HG03354 (cell line): Measurements from ENCODE around the gene IQCN.
"Not testable (repeated sequence)": the region's sequence is repeated elsewhere in the genome, so short reads cannot be mapped to it uniquely, and the experiment has no call there.

Experiments
- ATAC-seq: cut with Tn5 transposase; IDR thresholded peaks from one replicate; pipeline ENCODE4 v1.9.1; 2021; ENCODE audit warnings: mild to moderate bottlenecking; ENCODE audit not compliant: unreplicated experiment, poor library complexity, severe bottlenecking

The IQCN gene

GRCh38 chr19:18219911-18220631 is 54.2 kb downstream of the IQCN start:
- no peak for ATAC-seq

GRCh38 chr19:18218600-18218999 is 55.7 kb downstream of the IQCN start:
- ATAC-seq, result no peak

DNA sequence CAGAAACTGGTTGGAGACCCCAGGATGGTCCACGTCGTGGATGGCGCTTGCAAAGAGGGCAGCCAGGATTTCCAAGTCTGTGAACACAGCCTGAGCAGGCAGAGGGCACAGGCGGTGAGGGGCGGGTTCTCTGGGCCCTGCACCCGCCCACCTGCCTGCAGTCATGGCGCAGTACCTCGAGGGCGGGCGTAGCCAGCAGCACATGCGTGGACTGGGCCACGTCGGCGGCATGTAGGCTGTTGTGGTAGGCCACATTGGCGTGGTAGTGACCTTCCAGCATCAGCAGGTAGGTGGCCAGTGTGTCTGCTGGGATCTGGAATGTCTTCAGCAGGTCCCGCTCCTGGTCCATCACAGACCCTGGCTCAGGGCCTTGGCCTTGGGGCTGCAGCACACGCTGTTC is 56.1 kb downstream of the IQCN start:
- no peak for ATAC-seq

GRCh38 chr19:18216789-18217188 is 57.5 kb downstream of the IQCN start:
- no peak for ATAC-seq

GRCh38 chr19:18214779-18215433 is 59.3 kb downstream of the IQCN start:
- ATAC-seq, result no peak

DNA sequence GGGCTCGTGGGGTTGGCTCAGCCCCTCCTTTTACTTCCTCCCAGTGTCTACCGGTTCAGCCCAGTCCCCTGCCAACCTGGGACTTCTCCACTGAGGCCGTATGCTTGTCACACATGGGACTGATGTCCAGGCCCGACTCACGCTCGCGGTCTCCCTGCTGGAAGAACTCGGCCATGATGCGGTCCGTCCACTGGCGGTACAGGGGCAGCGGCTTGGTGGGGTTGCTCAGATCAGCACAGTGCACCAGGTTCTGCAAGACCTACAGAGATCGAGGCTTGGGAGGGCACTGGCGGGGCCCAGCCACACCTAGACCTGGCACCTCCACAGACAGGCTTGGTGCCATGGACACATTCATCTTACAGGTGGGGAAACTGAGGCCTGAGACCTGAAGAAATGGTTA is 62.6 kb downstream of the IQCN start:
- ATAC-seq, result no peak

DNA sequence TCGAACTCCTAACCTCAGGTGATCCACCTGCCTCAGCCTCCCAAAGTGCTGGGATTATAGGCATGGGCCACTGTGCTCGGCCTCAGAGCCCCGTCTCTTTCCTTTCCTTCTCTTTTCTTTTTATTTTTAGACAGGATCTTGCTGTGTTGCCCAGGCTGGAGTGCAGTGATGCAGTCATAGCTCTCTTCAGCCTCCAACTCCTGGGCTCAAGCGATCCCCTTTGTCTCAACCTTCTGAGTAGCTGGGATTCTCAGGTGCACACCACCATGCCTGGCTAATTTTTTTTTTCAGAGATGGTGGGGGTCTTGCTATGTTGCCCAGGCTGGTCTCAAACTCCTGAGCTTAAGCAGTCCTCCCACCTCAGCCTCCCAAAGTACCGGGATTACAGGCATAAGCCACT is 64.3 kb downstream of the IQCN start:
- ATAC-seq, result not testable (repeated sequence)

DNA sequence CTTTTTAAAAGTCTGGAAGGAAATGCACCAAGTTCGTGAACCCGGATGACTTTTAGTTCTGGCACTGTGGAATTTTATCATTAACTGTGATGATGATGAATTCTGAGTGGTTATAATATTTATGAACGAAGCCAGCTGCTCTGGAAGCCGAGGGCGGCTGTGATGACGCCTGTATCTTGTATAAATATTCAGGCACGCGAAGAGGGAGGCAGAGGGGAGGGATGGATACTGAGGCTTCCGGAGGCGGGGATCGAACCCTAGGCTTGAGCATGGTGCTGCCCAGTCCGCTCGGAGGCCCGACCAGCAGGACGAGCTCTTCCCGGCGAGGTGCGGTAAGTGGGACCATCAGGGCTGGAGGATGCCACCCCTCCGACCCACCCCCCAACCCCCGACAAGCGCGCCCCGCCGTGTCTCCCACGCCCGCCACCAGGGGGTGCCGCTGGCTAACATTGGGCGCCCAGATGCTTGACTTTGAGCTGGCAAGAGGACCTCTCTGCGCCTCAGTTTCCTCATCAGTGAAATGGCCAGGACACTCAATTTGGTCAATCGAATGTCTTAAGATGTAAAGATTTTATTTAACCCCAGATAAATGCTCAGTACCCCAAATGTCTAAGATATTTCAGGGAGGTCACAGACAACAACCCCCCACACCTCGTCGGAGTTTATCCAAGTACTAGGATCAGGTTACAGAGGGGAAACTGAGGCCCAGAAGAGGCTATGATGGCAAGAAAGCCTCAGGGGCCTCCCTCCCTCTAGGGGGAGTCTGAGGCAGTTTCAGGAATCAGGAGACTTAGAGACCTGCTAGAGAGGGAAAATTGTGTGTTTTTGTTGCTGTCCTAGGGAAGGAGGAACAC is 65.9 kb downstream of the IQCN start:
- ATAC-seq, result no peak
